ENCODE results near the gene RAC3.

- TF ChIP-seq CTCF (conservative IDR thresholded peaks at IDR 0.05; ENCODE audit: low read depth, low read length): no peak
- TF ChIP-seq EZH2 (IDR thresholded peaks at IDR 0.05; ENCODE audit: borderline replicate concordance, low read depth, low read length, poor library complexity, severe bottlenecking): no peak
These were observed 20.6 kb upstream of the RAC3 start for GRCh38 chr17:82010575-82011525.
